ENCODE measurements around the gene NR4A1. TPM values are rescaled to one million over a fixed set of nuclear protein-coding genes. Genes with fewer than 3 reads are reported as not detected.

Gene NR4A1
- total RNA-seq, 1 donor from 2014 or later: 67.0 TPM

DNA sequence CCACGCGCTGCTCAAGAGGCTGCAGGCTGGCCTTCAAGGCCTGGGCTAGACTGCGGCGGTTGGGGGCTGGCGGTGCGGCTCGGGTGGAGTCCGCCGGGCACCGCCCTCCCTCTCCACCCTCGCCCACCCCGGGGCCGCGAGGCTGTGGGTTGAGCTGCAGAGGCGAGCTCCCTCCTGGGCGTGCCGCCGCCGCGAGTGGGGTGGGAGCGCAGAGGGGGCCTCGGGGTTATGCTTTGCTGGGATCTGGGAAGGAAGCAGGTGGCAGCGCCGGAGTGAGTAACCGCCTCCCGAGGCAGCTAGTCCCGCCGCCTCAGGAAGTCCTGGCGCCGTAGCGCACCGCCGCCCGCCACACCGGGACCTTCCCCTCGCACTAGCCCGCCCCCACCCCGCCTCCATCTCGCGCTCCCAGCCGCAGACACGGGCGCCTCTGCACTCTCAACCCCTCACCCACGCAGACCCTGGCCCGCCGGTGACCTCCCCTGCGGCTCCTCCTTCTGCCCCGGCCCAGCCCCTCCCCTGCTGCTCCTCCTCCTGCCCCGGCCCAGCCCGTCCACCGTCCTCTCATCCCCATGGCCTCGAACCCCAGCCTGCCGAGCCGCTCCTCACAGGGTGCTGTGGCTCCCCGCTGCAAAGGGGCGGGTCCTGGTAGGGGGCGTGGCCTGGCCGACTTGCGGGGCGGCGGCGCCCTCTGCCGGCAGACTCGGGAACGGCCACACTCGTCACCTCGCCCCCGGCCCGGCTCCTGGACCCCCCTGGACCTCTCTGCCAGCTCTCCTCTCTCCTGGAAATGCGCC is 27.9 kb upstream of the NR4A1 start:
- ATAC-seq (peak; percentile 84), DNase-seq (peak; percentile 95)
- Histone ChIP-seq H3K9me3 (no peaks in the 10 kb centered on the region), H3K36me3 (no peaks in the 10 kb centered on the region), H3K27ac (peak overlapping the region; percentile 42), H3K4me1 (peaks cover 33% of the 10 kb centered on the region), H3K27me3 (no peaks in the 10 kb centered on the region), H3K4me3 (peak overlapping the region; percentile 48)
- TF ChIP-seq, protein P1, sequence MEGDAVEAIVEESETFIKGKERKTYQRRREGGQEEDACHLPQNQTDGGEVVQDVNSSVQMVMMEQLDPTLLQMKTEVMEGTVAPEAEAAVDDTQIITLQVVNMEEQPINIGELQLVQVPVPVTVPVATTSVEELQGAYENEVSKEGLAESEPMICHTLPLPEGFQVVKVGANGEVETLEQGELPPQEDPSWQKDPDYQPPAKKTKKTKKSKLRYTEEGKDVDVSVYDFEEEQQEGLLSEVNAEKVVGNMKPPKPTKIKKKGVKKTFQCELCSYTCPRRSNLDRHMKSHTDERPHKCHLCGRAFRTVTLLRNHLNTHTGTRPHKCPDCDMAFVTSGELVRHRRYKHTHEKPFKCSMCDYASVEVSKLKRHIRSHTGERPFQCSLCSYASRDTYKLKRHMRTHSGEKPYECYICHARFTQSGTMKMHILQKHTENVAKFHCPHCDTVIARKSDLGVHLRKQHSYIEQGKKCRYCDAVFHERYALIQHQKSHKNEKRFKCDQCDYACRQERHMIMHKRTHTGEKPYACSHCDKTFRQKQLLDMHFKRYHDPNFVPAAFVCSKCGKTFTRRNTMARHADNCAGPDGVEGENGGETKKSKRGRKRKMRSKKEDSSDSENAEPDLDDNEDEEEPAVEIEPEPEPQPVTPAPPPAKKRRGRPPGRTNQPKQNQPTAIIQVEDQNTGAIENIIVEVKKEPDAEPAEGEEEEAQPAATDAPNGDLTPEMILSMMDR (IDR thresholded peaks at IDR 0.05): peak; percentile 95
- intact Hi-C loops (cut with DNase I): no loop called here

GRCh38 chr12:52023976-52024688 is 27.1 kb upstream of the NR4A1 start:
- H3K27ac ChIP-seq: peak overlapping the region; percentile 1
- intact Hi-C loops (cut with DNase I): no loop called here
- TF ChIP-seq, protein P1 (IDR thresholded peaks at IDR 0.05): no peak
- H3K4me3 ChIP-seq: peak overlapping the region; percentile 48
- no peaks in the 10 kb centered on the region for H3K27me3 ChIP-seq
- DNase-seq (no peak), ATAC-seq (no peak)
- H3K4me1 ChIP-seq: peaks cover 33% of the 10 kb centered on the region
- H3K9me3 ChIP-seq: no peaks in the 10 kb centered on the region
- H3K36me3 ChIP-seq: no peaks in the 10 kb centered on the region

DNA sequence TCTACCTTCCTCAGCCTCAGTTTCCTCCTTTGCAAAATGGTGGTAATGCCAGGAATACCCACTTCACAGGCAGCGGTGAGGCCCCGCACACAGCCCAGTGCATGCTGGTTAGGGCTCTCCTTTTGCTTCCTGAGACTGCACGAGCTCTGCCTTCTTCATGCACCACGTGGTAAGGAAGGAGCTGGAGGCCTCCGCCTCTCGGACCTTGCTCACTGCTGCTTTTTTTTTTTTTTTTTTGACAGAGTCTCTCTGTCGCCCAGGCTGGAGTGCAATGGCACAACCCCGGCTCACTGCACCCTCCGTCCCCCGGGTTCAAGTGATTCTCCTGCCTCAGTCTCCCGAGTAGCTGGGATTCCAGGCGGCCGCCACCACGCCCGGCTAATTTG is 26.4 kb upstream of the NR4A1 start:
- TF ChIP-seq, protein P1 (IDR thresholded peaks at IDR 0.05): no peak
- peak overlapping the region; percentile 48 for H3K4me3 ChIP-seq
- peak; percentile 68 for DNase-seq
- peak overlapping the region; percentile 77 for H3K27ac ChIP-seq
- intact Hi-C loops (cut with DNase I): loop anchor here (5.0 kb wide), 1 partner anchor 62 kb away; no protein-coding TSS in a partner anchor
- H3K4me1 ChIP-seq: peaks cover 33% of the 10 kb centered on the region
- ATAC-seq: peak; percentile 39
- H3K9me3 ChIP-seq: no peaks in the 10 kb centered on the region
- no peaks in the 10 kb centered on the region for H3K36me3 ChIP-seq
- H3K27me3 ChIP-seq: no peaks in the 10 kb centered on the region

- H3K4me1 ChIP-seq: peaks cover 22% of the 10 kb centered on the region
- H3K9me3 ChIP-seq: no peaks in the 10 kb centered on the region
- no peak overlapping the region for H3K27ac ChIP-seq
- TF ChIP-seq, protein P1 (IDR thresholded peaks at IDR 0.05): no peak
- H3K27me3 ChIP-seq: no peaks in the 10 kb centered on the region
- H3K36me3 ChIP-seq: no peaks in the 10 kb centered on the region
- no peak for ATAC-seq
- no peak for DNase-seq
- intact Hi-C loops (cut with DNase I): loop anchor here (5.0 kb wide), 1 partner anchor 61 kb away; no protein-coding TSS in a partner anchor
- no peak overlapping the region for H3K4me3 ChIP-seq
Observed at GRCh38 chr12:52026263-52026662, 25.0 kb upstream of the NR4A1 start.

GRCh38 chr12:52027085-52027843 is 24.0 kb upstream of the NR4A1 start:
- DNase-seq: no peak
- peaks cover 25% of the 10 kb centered on the region for H3K4me1 ChIP-seq
- no peak for ATAC-seq
- H3K27ac ChIP-seq: no peak overlapping the region
- TF ChIP-seq, protein P1 (IDR thresholded peaks at IDR 0.05): no peak
- H3K4me3 ChIP-seq: no peak overlapping the region
- intact Hi-C loops (cut with DNase I): loop anchor here (5.0 kb wide), 1 partner anchor 60 kb away; no protein-coding TSS in a partner anchor
- no peaks in the 10 kb centered on the region for H3K36me3 ChIP-seq
- no peaks in the 10 kb centered on the region for H3K9me3 ChIP-seq
- H3K27me3 ChIP-seq: no peaks in the 10 kb centered on the region
